Superior temporal gyrus (tissue), 1 donor: ENCODE data around the gene FAM170B.

Experiments
- DNase-seq: peaks from one replicate; pipeline ENCODE4 v3.0.0-alpha.2; 2016; ENCODE audit errors: extremely low spot score

The FAM170B gene

DNA sequence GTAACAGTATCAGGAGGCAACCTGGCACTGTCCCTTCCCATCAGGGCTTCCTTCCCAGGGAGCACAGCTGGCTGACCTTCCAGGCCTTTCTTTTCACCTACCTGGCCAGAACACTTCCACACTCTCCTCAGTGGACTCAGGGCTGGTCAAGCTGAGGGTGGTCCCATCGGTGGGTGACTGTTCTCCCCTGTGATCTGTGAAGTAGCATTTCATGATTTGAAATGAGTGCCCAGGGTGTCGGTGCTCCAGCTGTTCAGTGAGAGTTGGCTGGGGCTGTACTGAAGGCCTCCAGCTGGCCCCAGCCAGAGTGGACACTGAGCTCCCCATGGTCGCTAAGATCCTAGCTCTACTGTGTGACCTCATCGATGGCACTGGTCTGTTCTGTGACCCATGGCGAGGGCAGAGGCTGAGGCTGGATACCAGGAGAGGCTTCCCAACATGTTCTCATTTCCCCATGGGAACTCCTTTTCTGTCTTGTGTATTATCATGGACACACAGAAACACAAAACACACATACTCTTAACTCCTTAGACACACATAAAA lies at the start of gene FAM170B:
FAM170B (minus strand) TSS at position 316 of the 543 bp plus-strand sequence; CDS start at position 213, 103 bp downstream.
- DNase-seq, result no peak

DNA sequence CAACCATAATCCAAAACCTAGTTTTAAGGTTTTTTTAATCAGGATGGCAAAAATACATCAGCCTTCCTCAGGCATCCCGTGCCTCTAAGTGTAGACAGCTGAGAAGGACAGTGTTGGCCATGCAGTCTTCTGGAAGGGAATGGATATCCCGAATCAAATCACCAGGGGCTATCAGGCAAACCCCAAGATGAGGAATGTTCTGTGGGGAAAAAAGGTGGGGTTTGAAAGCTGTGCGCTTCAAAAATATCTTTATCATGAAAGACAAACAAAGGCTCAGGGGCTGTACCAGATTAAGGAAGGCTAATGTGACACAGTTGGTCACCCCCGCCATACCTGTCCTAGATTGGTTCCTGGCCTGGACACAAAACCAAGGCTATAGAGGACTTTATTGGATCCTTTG lies 49.0 kb upstream of the FAM170B start:
- DNase-seq, result no peak

DNA sequence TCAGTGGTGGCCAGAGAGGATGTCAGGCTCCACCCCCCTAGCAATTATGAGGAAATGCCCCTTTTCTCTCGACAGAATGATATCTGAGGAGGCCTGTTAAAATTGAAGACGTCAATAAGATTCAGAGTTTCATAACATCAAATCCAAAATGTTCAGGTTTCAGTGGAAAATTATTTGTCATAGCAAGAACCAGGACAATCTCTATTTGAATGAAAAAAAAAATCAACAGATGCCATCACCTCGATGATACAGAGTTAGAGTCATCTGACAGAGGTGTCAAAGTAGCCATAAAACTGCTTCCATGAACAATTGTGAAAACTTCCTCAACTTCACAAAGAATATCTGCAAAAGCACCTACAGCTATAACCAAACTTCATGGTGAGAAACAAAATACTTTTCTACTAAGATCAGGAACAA lies 46.6 kb upstream of the FAM170B start:
- DNase-seq, result no peak

DNA sequence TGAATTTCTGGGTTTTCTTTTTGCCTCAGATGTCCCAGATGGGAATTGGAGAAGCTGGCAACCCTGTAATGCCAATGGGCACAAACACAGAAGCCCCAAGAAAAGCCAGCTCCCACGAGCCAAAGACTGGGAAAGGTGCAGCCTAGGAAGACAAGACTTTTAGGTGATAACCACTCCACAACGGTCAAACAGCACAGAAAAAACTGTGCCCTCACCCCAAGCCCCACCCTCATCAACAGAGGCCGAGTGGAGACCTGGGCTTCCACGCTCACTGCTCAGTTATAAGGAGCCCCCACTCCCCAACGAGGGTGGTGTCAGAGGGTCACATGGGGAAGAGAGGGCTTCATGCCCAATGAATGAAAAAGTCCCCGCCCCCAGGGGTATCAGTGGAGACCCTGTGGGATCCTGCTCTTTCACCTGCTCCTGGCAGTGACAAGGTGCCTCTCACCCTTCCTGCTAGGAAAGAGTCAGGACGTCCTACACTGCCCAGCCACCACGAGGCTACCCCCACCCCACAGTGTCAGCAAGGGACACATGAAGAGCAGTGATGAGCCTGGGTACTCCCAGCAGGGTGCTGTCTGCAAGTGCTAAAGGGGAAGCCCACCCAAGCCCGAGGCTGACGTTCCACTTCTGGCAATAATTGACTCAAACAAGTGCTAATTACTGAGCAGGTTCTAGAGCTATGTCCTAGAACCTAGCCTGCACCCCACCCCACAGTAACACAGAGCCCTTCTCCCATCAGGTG lies 46.0 kb upstream of the FAM170B start:
- DNase-seq, result no peak

DNA sequence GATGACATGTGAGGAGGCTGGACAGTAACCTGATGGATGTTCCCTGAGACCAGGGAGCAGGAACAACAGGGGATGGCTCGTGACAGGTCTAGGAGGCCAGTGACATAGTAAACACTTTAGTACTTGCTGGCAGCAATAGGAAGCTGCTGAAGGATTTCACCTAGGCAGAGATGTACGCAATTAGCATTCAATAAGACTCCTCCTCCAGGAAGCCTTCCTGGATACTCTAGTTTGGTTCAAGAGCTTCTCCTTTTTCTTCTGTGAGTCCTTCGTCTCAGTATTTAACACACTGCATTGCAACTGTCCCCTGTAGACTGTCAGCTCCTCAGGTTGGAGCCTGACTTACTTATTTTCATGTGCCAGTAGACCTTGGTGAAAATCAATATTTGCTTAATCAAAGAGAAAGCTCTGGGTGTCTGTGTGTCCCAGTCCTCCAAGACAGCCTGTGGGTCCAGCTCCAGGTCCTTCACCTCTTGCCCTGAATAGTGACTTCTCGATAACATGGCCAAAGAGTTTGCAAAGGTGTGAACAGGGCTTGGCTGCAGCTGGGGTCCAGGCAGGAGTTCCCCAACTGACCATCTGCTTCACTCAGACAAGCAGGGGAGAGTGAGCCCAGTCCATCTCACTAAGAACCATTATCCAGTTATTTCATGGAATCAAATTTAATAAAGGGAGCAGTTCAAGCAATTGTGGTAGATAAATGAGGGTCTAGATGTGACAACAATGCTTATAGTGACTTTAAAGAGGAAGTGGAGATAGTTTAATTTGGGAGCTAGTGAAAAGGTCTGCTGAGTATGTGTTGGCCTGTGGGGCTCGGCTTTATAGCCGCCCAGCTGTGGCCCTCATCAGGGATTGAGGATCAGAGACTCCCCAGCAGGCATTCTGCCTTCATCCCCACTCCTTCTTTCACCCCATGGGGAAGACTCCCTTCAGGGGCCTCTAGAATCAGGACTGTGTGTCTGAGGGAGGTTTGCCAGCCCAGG lies 45.0 kb upstream of the FAM170B start:
- DNase-seq, result no peak

DNA sequence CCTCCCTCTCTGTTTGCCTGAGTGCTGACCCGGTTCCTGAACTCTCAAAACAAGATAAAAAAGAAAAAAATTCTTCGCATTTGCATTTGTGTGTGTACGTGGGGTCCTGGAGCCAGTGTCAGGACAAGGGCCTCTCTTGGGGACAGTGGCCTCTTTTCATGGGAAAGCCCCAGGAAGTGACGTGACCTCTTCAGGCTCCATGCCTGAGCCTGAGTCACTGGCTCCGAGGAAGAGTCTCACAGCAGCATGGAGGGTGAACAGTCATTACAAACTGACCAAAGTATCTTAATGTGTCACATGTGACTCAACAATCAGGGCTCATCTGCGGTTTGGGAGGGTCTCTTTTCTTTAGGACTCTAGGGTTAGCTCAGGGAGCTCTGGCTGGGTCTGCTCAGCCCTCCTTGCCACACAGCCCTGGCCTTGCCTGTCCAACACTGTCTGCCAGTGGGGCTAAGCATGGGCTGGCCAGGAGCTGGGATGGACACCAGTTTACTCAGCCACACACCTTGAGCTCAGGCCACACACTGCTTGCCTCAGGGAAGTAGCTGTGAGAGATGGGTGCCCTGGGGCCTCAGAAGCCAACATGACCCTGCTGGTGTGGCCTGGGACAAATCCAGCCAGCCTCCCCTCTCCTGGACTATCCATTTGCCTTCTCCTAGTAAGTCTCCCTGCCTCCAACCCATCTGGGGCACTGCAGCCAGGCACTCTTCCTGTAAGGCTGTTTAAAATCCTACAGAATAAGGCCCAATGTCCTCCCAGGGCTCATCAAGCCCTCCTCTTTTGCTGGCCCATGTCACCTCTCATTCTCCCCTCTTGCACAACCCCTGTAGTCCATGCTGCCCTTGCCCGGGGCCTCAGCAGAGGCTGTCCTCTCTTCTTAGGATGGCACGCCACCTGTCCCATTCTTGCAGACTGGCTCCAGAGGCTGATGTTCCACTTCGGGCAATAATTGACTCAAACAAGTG lies 43.9 kb upstream of the FAM170B start:
- peak; percentile 81 for DNase-seq

DNA sequence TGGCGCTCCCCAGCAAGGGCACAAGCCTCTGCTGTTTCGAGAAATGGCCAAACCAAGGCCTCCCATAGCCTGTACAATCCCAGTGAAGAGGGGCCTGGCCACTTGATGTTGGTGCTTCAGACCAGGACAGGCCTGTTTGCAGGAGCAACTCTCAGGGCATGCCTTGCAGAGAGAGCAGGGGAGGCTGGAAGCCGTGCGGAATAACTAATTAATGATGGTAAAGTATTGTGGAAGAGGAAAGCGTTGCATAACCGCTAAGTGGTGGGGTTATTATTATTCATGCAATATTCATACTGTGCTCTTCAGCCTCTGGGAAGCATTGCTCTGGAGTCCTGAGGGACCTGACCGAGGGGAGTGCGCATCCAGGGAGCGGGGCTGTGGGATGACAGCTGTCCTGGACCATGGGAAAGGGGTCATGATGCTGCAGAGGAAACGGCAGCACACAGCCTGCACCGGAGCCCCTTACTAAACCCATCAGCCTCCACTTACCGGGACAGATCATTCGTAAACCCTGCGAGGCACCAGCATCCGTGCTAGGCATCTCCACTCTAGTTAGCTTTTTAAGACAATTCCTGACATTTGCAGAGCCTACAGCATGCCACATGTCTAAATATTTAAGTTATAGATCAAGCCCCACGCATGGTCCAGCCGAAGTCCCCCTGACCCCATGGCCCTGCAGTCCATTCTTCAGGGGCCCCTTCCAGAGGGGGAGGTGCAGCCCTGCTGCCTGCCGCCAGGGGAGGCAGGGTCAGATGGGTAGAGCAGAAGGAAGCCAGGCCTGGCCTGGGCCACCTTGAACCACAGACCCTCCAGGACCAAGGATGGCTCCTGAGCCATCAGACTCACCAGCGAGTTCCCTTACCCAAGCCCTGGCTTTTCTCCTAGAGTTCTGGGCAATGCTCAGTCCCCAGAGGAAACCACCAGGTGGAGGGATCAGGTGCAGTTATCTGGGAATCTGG lies 42.8 kb upstream of the FAM170B start:
- no peak for DNase-seq

DNA sequence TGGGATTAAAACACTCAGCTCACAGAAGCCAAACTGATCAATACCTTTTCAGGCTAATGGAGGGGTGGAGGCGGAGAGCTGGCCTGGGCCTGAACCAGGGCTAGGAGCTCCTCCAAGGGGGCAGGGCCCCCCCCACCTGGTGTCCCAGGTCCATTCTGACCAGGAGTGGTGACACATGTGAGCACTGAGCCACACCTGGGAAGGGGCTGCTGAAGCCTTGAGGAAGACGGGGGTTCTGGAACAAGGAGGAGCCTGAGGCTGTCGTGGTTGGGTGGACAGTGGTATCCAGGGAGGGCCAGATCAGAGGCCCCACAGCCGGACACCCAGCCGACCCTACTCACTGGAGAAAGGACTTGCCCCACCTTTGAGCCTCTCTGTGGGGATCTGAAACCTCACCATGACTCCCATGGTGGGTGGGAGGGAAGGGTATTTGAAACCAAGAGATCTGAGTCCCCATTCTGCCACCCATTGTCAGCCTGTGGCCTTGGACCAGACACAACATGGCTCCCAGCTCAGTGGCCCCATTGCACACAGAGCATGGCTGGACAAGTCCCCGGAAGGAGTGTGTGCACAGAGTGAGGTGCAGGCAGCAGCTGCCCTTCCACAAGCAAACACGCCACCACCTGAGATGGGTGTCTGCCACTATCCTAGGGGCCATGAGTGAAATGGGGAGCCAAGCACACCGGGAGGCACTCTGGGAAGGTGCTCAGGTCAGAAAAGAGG lies 41.9 kb upstream of the FAM170B start:
- DNase-seq, result no peak

DNA sequence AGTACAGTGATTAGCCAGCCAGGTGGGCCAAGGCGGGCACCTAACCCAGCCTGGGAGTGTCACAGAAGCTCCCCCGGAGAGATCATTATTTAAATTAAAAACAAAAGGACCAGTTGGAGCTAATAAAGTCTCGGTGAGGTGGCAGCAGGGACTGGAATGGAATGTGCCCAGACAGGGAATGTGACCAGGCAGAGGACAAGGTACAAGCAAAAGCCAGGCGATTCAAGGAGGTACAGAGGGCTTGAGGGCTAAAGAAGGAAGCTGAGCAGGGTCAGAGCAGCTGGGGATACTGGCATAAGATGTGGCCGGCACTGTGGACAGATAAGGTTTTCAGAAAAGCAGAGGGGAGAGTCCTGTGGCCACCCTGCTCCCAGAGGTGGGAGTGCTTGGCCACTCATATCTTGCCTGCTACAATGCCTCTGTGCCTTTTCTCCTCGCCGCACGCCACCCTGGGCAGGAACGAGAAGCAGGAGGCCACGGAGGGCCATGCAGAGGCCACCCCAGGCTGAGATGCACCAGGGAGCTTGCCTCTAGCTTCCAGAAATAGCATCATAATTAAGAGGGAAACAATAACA lies 41.2 kb upstream of the FAM170B start:
- no peak for DNase-seq

DNA sequence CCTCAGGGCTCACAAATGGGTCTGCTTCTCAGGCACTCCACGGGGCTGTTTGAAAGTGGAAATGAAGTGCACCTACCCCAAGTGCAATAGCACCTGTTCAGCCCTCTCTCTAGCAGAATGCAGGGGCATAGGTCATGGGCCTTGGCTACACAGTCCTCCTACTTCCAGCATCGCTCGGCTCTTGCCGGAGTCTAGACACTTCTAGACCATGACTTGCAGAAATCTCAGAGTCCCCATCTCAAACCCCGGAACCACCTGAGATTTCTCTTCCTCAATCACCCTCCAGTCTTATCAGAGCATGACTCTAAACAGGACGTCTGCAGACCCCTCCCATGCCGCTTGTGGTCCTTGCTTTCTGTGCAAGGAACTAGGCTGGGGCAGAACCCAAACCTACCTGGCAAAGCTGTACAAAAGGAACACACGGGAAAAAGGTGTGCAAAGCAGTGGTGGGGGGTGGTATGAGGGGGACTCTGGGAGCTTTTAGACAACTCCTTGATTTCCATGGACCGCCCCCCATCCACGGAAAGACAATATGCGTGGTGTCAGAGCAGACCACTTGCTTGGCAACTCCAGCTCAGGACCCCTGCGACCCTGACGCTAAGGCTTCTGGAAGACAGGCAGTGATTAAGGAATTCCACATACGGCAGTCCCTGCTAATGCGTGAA lies 40.6 kb upstream of the FAM170B start:
- no peak for DNase-seq

DNA sequence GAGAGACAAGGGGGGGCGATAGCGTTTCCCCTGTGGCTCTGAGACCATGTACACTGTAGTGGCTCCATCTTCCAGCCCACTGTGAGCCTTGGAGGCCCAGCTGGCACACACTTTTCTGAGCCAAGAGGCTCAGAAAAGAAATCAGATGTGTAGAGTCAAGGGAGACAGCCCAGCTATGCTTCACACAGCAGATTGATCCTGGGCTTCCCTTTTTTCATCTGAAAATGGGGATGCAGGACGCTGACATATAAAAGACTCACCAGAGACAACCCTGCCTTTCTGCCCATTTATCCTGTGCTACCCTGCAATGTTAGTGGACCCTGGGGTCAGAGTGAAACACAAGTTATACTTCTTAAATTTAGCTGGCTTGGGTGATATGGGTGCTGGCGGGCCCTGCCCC lies 40.0 kb upstream of the FAM170B start:
- no peak for DNase-seq

DNA sequence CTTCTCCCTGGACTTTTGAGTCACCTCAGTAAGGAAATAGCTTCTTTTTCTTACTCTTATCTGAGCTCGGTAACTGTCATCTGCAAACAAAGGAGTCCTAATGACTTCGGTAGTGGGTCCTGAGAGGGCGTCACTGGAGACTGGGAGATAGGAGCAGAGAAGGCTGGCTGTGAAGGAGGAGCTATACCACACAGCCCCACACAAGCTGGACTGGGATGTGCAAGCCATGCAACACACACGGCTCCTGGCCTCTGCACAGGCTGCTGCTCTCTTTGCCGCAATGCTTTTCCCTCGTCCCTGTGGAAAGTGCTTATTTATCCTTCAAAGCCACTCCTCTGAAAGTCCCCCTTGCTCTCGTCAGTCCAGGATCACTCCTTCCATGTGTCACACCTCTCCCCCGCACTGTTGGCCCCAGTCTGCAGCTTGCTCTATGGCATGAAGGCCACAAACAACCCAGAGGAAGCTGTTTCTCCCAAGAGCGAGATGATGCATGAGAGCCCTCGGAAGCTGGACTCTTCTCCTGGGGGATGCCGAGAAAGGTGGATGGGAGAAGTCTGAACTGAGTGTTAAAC lies 39.5 kb upstream of the FAM170B start:
- no peak for DNase-seq

DNA sequence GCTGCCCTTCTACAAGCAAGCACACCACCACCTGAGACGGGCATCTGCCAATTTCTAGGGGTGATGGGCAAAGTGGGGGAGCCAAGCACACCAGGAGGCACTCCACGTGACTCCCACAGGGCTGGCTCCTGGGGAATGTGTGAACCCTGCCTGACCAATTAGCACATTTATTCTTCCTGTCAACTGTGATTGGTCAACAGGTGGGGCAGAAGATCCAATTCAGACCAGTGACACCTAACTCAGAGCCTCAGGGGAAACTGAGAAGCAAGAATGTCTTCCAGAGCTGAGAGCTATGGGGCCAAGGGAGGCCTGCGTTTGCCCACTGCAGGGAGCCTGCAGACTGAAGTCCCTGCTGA lies 38.9 kb upstream of the FAM170B start:
- DNase-seq, result no peak

DNA sequence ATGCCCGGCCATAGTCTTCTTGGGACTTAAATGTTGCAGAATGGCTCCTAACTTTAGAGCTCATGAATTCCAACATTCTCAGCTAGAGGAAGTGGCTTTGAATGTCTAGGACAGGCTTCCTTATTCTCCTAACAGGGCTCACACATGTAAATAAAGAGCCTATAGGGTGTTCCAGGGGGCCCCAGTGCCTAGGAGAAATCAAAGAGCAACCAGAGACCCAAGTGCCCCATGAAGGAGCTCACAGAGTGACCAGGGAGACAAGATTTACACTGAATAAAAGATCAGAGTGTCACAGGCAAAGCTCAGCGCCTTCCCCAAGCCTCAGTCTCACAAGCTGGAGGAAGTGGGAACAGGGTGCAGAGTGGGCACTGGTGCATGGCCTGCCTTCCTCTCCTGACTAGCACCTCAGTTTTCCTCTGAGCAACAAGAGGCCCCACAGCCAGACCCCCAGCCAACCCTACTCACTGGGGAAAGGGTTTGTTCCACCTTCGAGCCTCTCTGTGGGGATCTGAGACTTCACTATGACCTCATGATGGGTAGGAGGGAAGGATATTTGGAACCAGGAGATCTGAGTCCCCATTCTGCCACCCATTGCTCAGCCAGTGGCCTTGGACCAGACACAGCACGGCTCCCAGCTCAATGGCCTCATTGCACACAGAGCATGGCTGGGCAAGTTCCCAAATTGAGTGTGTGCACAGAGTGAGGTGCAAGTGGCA lies 38.4 kb upstream of the FAM170B start:
- no peak for DNase-seq

DNA sequence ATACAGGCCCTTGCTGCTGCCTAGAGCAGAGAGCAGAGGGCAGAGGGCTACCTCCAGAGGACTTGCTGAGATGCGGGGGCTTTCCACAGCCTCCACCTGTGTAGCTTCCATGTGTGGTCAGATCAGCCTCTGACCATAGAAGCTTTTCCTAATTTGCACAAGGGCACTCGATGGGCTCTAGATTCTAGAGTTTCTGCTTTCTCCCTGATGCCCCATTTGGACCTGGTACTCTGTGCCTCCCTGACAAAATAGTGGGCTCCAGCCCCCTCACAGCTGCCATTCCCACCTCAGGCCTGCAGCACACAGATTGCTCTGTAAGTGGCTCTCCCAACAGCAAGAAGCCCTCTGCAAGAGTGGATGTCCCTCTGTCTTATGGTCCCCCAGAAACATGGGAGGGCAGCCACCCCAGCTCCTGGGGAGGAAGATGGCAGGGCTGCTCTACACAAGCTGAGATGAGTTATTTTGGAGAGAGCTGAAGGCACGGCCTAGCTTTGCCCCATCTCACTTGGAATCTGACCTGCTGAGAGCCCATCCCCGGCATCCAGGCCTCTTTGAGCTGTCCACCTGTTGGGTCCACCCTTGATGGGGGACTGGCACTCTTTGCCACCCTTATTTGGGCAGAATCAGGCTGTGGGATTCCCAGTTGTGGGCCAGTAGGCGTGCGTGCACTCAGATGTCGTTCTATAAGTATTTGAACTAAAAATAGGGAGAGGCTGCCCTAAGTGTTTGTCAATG lies 37.7 kb upstream of the FAM170B start:
- DNase-seq, result no peak

DNA sequence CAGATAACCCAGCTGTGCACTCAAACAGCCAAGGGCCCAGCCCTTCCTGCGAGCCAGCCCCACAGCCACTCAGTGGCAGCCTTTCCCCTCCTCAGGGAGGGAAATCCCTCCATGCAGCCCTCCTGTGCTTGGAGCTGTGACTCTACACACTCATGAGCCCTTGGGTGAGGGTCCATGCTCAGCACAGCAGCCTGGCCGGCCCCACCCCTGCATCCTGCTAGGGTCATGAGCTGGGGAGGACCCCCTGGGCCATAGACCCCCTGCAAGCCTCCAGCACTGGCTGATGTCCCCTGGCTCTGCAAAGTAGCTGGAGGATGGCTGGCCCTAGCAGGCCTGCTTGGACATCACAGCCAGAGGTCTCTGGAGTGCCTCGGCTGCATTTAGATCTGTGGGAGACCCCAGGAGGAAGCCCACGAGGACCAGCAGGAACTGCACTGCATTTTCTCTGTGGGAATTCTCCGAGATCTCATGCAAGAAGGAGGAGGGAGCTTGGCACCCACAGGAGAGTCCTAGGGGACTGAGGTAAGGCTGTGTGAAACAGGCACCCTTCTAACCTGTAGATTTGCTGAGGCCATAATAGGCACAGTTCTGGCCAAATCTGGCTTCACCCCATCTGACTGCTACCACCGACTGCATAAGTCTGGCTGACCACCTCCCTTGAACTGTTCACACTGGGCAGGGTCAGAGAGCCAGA lies 37.0 kb upstream of the FAM170B start:
- DNase-seq, result no peak
